ENCODE results near the gene SDK1. TPM values are rescaled to one million over a fixed set of nuclear protein-coding genes. Genes with fewer than 3 reads are reported as not detected.

The SDK1 gene
- total and polyA plus RNA-seq, 11 donors = 2.2 to 5.8 (median 3.4) TPM

DNA sequence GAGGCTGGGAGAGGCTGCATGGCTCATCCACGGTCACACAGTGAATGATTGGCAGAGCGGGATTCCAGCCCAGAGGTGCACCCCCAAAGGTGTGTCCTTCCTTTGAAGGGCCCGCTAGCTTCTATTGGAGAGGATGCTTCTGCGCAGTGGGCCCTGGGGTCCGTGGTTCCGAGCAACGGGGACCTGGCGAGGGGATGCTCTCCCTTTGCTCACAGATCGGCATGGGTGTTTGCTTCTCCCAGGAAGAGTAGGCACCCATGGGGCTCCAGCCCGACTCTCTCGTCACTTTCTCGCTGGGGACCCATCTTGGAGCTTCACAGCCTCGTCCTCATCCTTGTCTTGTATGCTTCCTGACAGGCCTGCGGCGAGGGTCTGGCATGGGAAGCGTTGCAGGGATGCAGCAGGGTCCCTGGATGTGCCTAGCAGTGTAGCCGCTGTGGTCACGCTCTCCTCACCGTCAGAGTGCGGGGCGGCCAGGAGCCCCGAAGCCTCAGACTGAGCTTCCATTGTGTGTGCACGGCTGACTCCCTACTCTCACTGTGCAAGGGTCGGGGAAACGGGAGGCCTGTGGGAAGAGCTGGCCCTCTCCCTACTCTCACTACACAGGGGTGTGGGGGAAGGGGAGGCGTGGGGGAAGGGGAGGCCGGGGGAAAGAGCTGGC, 842.6 kb downstream of the SDK1 start:
- TF ChIP-seq, protein P1, sequence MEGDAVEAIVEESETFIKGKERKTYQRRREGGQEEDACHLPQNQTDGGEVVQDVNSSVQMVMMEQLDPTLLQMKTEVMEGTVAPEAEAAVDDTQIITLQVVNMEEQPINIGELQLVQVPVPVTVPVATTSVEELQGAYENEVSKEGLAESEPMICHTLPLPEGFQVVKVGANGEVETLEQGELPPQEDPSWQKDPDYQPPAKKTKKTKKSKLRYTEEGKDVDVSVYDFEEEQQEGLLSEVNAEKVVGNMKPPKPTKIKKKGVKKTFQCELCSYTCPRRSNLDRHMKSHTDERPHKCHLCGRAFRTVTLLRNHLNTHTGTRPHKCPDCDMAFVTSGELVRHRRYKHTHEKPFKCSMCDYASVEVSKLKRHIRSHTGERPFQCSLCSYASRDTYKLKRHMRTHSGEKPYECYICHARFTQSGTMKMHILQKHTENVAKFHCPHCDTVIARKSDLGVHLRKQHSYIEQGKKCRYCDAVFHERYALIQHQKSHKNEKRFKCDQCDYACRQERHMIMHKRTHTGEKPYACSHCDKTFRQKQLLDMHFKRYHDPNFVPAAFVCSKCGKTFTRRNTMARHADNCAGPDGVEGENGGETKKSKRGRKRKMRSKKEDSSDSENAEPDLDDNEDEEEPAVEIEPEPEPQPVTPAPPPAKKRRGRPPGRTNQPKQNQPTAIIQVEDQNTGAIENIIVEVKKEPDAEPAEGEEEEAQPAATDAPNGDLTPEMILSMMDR (IDR thresholded peaks at IDR 0.05) = no peak
- TF ChIP-seq POLR2A (IDR thresholded peaks at IDR 0.05) = no peak
- H3K36me3 ChIP-seq = no peaks in the 10 kb centered on the region
- DNase-seq = peak in 1 of 5 donors; percentile 47
- ATAC-seq = no peak
- peaks cover 0 to 8% (median 0%) of the 10 kb centered on the region in 9 donors for H3K27me3 ChIP-seq
- H3K4me3 ChIP-seq = no peak overlapping the region
- intact Hi-C loops (cut with DNase I) = no loop called here
- no peak overlapping the region for H3K27ac ChIP-seq
- WGBS, 4 donors = 85 to 95% (median 88%) methylated on average over 20 to 27 of the region's 27 CpGs
- H3K9me3 ChIP-seq = no peaks in the 10 kb centered on the region
- peaks cover 0 to 4% (median 0%) of the 10 kb centered on the region in 12 donors for H3K4me1 ChIP-seq

DNA sequence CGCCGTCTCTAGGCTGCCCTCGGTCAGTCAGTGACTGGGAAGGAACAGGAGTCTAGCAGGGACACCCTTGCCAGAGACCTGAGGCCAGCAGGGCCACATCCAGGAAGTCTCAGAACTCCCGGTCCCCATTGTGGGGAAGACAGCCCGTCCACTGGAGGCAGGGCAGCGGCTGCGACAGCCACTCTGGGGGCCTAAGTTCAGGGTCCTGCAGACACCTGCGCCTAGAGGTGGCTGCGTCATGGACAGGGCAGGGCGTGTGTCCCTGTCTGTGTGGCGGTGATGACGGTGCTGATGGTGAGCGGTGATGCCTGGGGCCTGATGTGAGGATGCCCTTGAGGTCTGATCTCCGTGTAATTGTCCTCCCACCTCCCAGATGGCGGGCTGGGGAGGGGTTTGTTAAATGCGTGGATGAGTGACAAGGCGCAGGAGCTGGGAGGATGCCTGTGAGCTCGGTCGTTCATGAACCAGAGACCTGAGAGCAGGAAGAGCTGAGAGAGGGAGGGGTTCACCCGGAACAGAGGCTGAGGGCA, 843.2 kb downstream of the SDK1 start:
- H3K27me3 ChIP-seq = peaks cover 0 to 8% (median 0%) of the 10 kb centered on the region in 9 donors
- no peaks in the 10 kb centered on the region for H3K9me3 ChIP-seq
- H3K4me3 ChIP-seq = peak overlapping the region in 7 of 12 donors; percentile 4 to 32 (median 21)
- TF ChIP-seq, protein P1 (IDR thresholded peaks at IDR 0.05) = no peak
- no peak for TF ChIP-seq POLR2A (IDR thresholded peaks at IDR 0.05)
- intact Hi-C loops (cut with DNase I) = no loop called here
- H3K4me1 ChIP-seq = peaks cover 0 to 4% (median 0%) of the 10 kb centered on the region in 12 donors
- ATAC-seq = no peak
- WGBS, 4 donors = 41 to 67% (median 51%) methylated on average over 16 to 20 of the region's 20 CpGs
- no peak overlapping the region for H3K27ac ChIP-seq
- DNase-seq = peak in 1 of 5 donors; percentile 55
- H3K36me3 ChIP-seq = no peaks in the 10 kb centered on the region

DNA sequence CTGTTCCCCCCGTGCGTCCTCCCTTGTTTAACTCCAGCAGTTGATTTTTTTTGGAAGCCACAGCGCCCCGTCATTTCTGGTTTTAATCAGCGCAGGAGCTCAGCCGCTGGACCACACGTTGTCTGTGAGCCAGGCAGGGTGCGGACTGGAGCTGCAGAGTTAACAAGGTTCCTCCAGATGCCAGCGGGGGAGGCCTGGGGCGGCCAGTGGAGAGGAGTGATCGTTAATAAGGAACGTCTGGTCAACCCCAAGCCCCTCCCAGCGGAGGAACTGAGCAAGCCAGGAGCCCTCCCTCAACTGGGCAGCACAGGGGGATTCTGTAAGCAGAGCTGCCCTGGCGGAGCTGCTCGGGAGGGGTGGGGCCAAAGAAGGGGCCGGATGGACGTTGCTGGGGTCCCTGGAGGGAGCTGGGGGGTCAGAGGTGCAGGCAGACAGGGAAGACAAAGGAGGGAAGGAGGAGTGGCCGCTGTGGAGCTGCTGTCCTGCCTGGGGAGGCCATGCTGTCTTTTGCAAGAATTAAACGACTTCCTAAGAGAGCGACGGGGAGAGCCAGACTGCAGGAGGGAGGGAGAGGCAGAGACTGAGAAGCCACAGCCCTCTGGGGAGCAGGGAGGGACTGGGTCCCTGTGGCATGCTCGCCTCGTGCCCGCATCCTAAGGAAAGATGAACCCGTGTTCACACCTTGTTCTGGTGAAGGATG, 843.9 kb downstream of the SDK1 start:
- intact Hi-C loops (cut with DNase I) = no loop called here
- ATAC-seq (peak in 3 of 4 donors; percentile 5 to 57 (median 43)), DNase-seq (peak in 3 of 5 donors; percentile 25 to 59 (median 54))
- Histone ChIP-seq H3K36me3 (no peaks in the 10 kb centered on the region), H3K9me3 (no peaks in the 10 kb centered on the region), H3K4me3 (peak overlapping the region in 8 of 12 donors; percentile 3 to 32 (median 18)), H3K4me1 (peaks cover 0 to 4% (median 0%) of the 10 kb centered on the region in 12 donors), H3K27ac (no peak overlapping the region), H3K27me3 (peaks cover 0 to 8% (median 0%) of the 10 kb centered on the region in 9 donors)
- TF ChIP-seq, protein P1 (IDR thresholded peaks at IDR 0.05) = no peak
- no peak for TF ChIP-seq POLR2A (IDR thresholded peaks at IDR 0.05)
- WGBS, 4 donors = 30 to 46% (median 38%) methylated on average over 23 to 25 of the region's 25 CpGs

DNA sequence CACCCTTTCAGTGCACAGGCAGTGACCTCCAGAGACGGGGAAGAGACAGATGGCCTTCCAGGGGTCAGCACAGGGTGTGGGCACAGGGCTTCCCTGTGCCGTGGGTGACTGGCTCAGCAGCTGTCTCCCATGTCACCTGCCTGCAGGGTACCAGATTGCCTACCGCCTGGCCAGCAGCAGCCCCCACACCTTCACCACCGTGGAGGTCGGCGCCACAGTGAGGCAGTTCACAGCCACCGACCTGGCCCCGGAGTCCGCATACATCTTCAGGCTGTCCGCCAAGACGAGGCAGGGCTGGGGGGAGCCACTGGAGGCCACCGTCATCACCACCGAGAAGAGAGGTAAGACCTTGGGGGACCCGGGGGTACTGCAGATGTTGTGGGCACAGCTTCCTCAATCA, 844.5 kb downstream of the SDK1 start:
- ATAC-seq (no peak), DNase-seq (peak in 1 of 5 donors; percentile 61)
- no peak overlapping the region for H3K4me3 ChIP-seq
- 75 to 90% (median 85%) methylated on average over 12 to 14 of the region's 14 CpGs for WGBS, 4 donors
- H3K9me3 ChIP-seq = no peaks in the 10 kb centered on the region
- peaks cover 0 to 8% (median 0%) of the 10 kb centered on the region in 9 donors for H3K27me3 ChIP-seq
- H3K36me3 ChIP-seq = no peaks in the 10 kb centered on the region
- H3K4me1 ChIP-seq = peaks cover 0 to 4% (median 0%) of the 10 kb centered on the region in 12 donors
- no peak overlapping the region for H3K27ac ChIP-seq
- intact Hi-C loops (cut with DNase I) = no loop called here
- TF ChIP-seq, protein P1 (IDR thresholded peaks at IDR 0.05) = no peak
- TF ChIP-seq POLR2A (IDR thresholded peaks at IDR 0.05) = no peak
